Transverse colon (tissue), 4 donors: ENCODE results near the gene SHROOM1. TPM values are rescaled to one million over a fixed set of nuclear protein-coding genes. Genes with fewer than 3 reads are reported as not detected.

Source experiments
- DNase-seq: peaks from one replicate; pipeline ENCODE4 v3.0.0-alpha.2; 2019
- H3K27ac ChIP-seq, 4 donors: fragments of 200-600 bp; sonication (generic); 2 replicates each; pipeline ENCODE4 v1.5.1; 2016 to 2018; ENCODE audit warnings: inconsistent platforms in 4 of 4
- H3K27me3 ChIP-seq: fragments of 200-600 bp; sonication (generic); 2 replicates; pipeline ENCODE4 v1.5.1; 2017; ENCODE audit warnings: inconsistent platforms
- H3K36me3 ChIP-seq, 4 donors: fragments of 200-600 bp; sonication (generic); 2 replicates each; pipeline ENCODE4 v1.5.1; 2017 to 2019; ENCODE audit warnings: inconsistent platforms in 4 of 4
- H3K4me1 ChIP-seq, 4 donors: fragments of 200-600 bp; sonication (generic); 2 replicates each; pipeline ENCODE4 v1.5.1; 2017 to 2020; ENCODE audit warnings: inconsistent platforms in 4 of 4
- H3K4me3 ChIP-seq, 4 donors: fragments of 200-600 bp; sonication (generic); 1 replicate in 1 of 4; 2 replicates in 3 of 4; pipeline versions ENCODE4 v1.5.1 to v1.6.1; 2017 to 2019; ENCODE audit warnings: inconsistent platforms in 4 of 4
- H3K9me3 ChIP-seq, 2 donors: fragments of 200-600 bp; sonication (generic); 2 replicates each; pipeline ENCODE4 v1.5.1; 2017 to 2019; ENCODE audit warnings: inconsistent platforms in 2 of 2
- EP300 ChIP-seq: sonication (generic); formaldehyde crosslinking; IDR thresholded peaks from one replicate; pipeline ENCODE4 v1.6.1; 2017; ENCODE audit warnings: antibody characterized with exemption, low read depth
- POLR2A ChIP-seq: fragments of 450-650 bp; IDR thresholded peaks from one replicate; pipeline ENCODE4 v1.6.1; 2016; ENCODE audit warnings: antibody characterized with exemption, mild to moderate bottlenecking, moderate library complexity
- POLR2AphosphoS5 ChIP-seq, 3 donors: sonication (generic); formaldehyde crosslinking; IDR thresholded peaks; one replicate each; pipeline ENCODE4 v1.6.1; 2016; ENCODE audit warnings: antibody characterized with exemption in 3 of 3
- WGBS, 2 donors: methylation state at CpG; one replicate each; pipeline ENCODE4 v1.1.5; 2018; ENCODE audit warnings: low coverage in 1 of 2; 5-methylcytosine and 5-hydroxymethylcytosine counted together
- in situ Hi-C, 4 donors: fragments of 200-750 bp; cut with MboI; loops; one replicate each; pipeline versions ENCODE4 v1.15.0 to v1.15.1; 2017; ENCODE audit warnings: low sequenced_read_pairs in 3 of 4, low pct_ligation_motif_present in 1 of 4, low pct_unique_long_range_greater_than_20kb in 1 of 4
- intact Hi-C: fragments of 100-400 bp; cut with DNase I; formaldehyde crosslinking; loops from one replicate; pipeline ENCODE4 v1.15.1; 2023; ENCODE audit warnings: low total_unique reads
- total RNA-seq, 4 donors: library from RNA; depleted of rRNA; stranded (reverse); fragments of >200 nt; gene quantifications; one replicate each; pipeline ENCODE4 v1.1.0, GENCODE V29; 2016
- TF ChIP-seq, protein P1 (sequence below), 5 experiments: fragments of 200-600 bp in 3 of 5; fragments of 450-650 bp in 2 of 5; sonication (generic) in 3 of 5; IDR thresholded peaks; 1 replicate in 2 of 5; 2 replicates in 3 of 5; pipeline ENCODE4 v1.5.1; 2016 to 2017; ENCODE audit warnings: antibody characterized with exemption in 5 of 5, inconsistent platforms in 3 of 5, mild to moderate bottlenecking in 2 of 5, moderate library complexity in 1 of 5

SHROOM1 gene
- total RNA-seq, 4 donors from 2014 or later, result 65.3 to 244 (median 77.3) TPM

DNA sequence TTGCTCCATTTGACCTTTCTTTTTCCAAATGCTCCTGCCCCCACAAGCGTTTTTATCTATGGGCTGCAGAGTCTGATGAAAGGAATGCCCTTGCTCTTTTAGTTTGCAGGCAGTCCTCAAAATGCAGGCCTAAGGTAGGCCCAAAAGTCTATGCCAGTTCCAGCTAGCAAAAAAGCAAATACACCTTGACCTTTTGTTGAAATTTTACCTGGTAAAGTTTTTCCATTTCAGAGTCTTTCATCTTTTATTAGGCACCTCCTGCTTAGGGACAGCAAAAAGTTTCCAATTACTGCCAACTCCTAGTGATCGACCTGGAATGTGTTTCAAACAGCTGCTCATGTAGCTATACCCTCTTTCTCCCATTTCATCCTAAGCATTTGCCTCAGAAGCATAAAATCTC lies 40.4 kb upstream of the SHROOM1 start:
- DNase-seq, result no peak
- Histone ChIP-seq H3K27ac (no peak overlapping the region), H3K4me3 (no peak overlapping the region), H3K36me3 (no peaks in the 10 kb centered on the region), H3K27me3 (no peaks in the 10 kb centered on the region), H3K9me3 (no peaks in the 10 kb centered on the region), H3K4me1 (peaks cover 0 to 35% (median 18%) of the 10 kb centered on the region in 4 donors)
- TF ChIP-seq EP300 (no peak), POLR2A (no peak), POLR2AphosphoS5 (IDR thresholded peaks at IDR 0.05) (no peak)
- TF ChIP-seq, protein P1, sequence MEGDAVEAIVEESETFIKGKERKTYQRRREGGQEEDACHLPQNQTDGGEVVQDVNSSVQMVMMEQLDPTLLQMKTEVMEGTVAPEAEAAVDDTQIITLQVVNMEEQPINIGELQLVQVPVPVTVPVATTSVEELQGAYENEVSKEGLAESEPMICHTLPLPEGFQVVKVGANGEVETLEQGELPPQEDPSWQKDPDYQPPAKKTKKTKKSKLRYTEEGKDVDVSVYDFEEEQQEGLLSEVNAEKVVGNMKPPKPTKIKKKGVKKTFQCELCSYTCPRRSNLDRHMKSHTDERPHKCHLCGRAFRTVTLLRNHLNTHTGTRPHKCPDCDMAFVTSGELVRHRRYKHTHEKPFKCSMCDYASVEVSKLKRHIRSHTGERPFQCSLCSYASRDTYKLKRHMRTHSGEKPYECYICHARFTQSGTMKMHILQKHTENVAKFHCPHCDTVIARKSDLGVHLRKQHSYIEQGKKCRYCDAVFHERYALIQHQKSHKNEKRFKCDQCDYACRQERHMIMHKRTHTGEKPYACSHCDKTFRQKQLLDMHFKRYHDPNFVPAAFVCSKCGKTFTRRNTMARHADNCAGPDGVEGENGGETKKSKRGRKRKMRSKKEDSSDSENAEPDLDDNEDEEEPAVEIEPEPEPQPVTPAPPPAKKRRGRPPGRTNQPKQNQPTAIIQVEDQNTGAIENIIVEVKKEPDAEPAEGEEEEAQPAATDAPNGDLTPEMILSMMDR (IDR thresholded peaks at IDR 0.05), result no peak
- WGBS, 2 donors, result 50 to 75% methylated on average over 1 to 2 of the region's 2 CpGs
- in situ Hi-C loops (no loop called here), intact Hi-C loops (no loop called here)

DNA sequence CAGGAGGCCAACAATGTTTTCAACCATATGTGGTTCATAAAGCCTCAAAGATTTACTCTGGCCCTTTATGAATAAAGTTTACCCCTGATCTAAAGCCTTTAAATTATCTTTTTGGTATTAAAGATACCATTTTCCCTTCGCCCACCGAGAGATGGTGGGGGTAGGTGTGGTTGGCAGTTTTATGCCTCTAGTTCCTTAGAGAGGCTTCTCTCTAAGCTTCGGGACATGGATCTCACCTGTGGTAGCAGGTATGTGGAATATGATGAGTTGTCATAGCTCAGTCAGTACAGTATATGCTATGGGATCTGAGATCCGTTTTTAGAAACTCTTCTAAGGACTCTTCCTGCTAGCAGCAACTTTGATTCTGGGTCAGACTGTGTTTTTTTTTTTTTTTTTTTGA lies 38.3 kb upstream of the SHROOM1 start:
- in situ Hi-C loops (no loop called here), intact Hi-C loops (no loop called here)
- Histone ChIP-seq H3K4me3 (no peak overlapping the region), H3K27ac (no peak overlapping the region), H3K36me3 (no peaks in the 10 kb centered on the region), H3K27me3 (no peaks in the 10 kb centered on the region), H3K9me3 (no peaks in the 10 kb centered on the region), H3K4me1 (peaks cover 0 to 34% (median 21%) of the 10 kb centered on the region in 4 donors)
- TF ChIP-seq, protein P1 (IDR thresholded peaks at IDR 0.05), result no peak
- no peak for TF ChIP-seq POLR2A
- no peak for TF ChIP-seq EP300
- no peak for TF ChIP-seq POLR2AphosphoS5 (IDR thresholded peaks at IDR 0.05)
- no peak for DNase-seq
- WGBS, 2 donors, result 80 to 84% methylated on average over 1 to 4 of the region's 4 CpGs

- no peak for DNase-seq
- Histone ChIP-seq H3K27me3 (no peaks in the 10 kb centered on the region), H3K36me3 (no peaks in the 10 kb centered on the region), H3K4me1 (peaks cover 0 to 23% (median 17%) of the 10 kb centered on the region in 4 donors), H3K9me3 (no peaks in the 10 kb centered on the region), H3K4me3 (peak overlapping the region; percentile 80 to 93 (median 92)), H3K27ac (peak overlapping the region; percentile 96 to 99 (median 97))
- intact Hi-C loops, result no loop called here
- WGBS, 2 donors, result 0 to 2% methylated on average over 2 to 13 of the region's 13 CpGs
- TF ChIP-seq, protein P1 (IDR thresholded peaks at IDR 0.05), result no peak
- in situ Hi-C loops, result no loop called here
Observed at GRCh38 chr5:132867046-132867451, 36.6 kb upstream of the SHROOM1 start.

GRCh38 chr5:132866342-132867045 lies 36.0 kb upstream of the SHROOM1 start, which contains the start of the genes GDF9 and UQCRQ:
Gene GDF9, minus strand, starts transcription at chr5:132866469. Its CDS starts 1,936 bp downstream, at chr5:132864533.
Gene UQCRQ, plus strand, starts transcription at chr5:132866642. Its CDS starts 240 bp downstream, at chr5:132866882.
- peak within 1 kb of the TSS; percentile 80 to 93 (median 92) for H3K4me3 ChIP-seq
- no peaks in the 10 kb centered on the region for H3K9me3 ChIP-seq
- intact Hi-C loops (no loop called here), in situ Hi-C loops (no loop called here)
- H3K27me3 ChIP-seq, result no peaks in the 10 kb centered on the region
- no peaks in the 10 kb centered on the region for H3K36me3 ChIP-seq
- H3K4me1 ChIP-seq, result peaks cover 0 to 23% (median 17%) of the 10 kb centered on the region in 4 donors
- TF ChIP-seq, protein P1 (IDR thresholded peaks at IDR 0.05), result peak in 3 of 5 experiments; percentile 15 to 31 (median 21)
- TF ChIP-seq POLR2AphosphoS5 (IDR thresholded peaks at IDR 0.05) (peak; percentile 99), EP300 (no peak), POLR2A (peak; percentile 98)
- peak within 1 kb of the TSS; percentile 96 to 99 (median 97) for H3K27ac ChIP-seq
- peak; percentile 96 for DNase-seq
- 1% methylated on average over 48 of the region's 55 CpGs; no CpG with 5 or more reads in 1 of the 2 donors for WGBS, 2 donors
